ENCODE results near the gene S100A8. TPM values are rescaled to one million over a fixed set of nuclear protein-coding genes. Genes with fewer than 3 reads are reported as not detected.

The S100A8 gene
- total RNA-seq, 3 donors from 2014 or later: 13.1 to 37.4 (median 26.5) TPM

GRCh38 chr1:153379591-153379990, 11.3 kb downstream of the S100A8 start:
- TF ChIP-seq CTCF (IDR thresholded peaks at IDR 0.05) (no peak), POLR2AphosphoS5 (IDR thresholded peaks at IDR 0.05) (no peak), POLR2A (IDR thresholded peaks at IDR 0.05) (no peak)
- DNase-seq (ENCODE audit: low spot score in 2 of 2): no peak
- intact Hi-C loops (cut with DNase I; ENCODE audit: low total_unique reads): no loop called here
- Histone ChIP-seq H3K9me3 (peaks cover 6 to 20% of the 10 kb centered on the region in 2 donors), H3K36me3 (no peaks in the 10 kb centered on the region), H3K27ac (no peak overlapping the region), H3K27me3 (no peaks in the 10 kb centered on the region), H3K4me3 (no peak overlapping the region), H3K4me1 (no peaks in the 10 kb centered on the region)

DNA sequence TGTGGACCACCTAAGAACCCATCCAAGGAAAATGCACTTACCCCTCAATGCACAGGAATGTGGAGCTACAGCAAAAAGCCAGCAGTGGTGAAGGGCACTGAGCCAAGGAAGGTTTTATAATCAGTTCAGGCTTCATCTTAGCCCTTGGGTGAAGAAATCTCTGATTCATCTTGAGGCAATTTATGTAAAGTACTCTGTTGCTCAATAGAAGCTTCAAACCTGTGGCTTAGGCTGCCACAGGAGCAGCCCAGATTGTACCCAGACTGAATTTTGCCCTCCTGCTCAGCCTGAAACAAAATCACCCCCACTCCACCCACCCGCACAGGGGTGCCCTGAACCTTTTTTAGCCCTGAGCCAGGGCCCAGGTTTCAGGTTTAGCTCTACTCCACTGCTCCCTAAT, 15.4 kb downstream of the S100A8 start, which contains the start of gene S100A12:
Gene S100A12 (minus strand): TSS at position 111 of the 400 bp plus-strand sequence. CDS start 1,029 bp downstream, outside the sequence.
- no peak for TF ChIP-seq POLR2A (IDR thresholded peaks at IDR 0.05)
- TF ChIP-seq POLR2AphosphoS5 (IDR thresholded peaks at IDR 0.05): no peak
- TF ChIP-seq CTCF (IDR thresholded peaks at IDR 0.05): no peak
- H3K36me3 ChIP-seq: no peaks in the 10 kb centered on the region
- intact Hi-C loops (cut with DNase I; ENCODE audit: low total_unique reads): no loop called here
- H3K4me1 ChIP-seq: no peaks in the 10 kb centered on the region
- no peaks in the 10 kb centered on the region for H3K27me3 ChIP-seq
- no peak within 1 kb of the TSS for H3K4me3 ChIP-seq
- no peak for DNase-seq (ENCODE audit: low spot score in 2 of 2)
- peaks cover 0 to 2% of the 10 kb centered on the region in 2 donors for H3K9me3 ChIP-seq
- no peak within 1 kb of the TSS for H3K27ac ChIP-seq

- Histone ChIP-seq H3K36me3 (no peaks in the 10 kb centered on the region), H3K27me3 (no peaks in the 10 kb centered on the region), H3K27ac (no peak overlapping the region), H3K9me3 (no peaks in the 10 kb centered on the region), H3K4me3 (no peak overlapping the region), H3K4me1 (no peaks in the 10 kb centered on the region)
- intact Hi-C loops (cut with DNase I; ENCODE audit: low total_unique reads): no loop called here
- DNase-seq (ENCODE audit: low spot score in 2 of 2): no peak
- no peak for TF ChIP-seq POLR2AphosphoS5 (IDR thresholded peaks at IDR 0.05)
- TF ChIP-seq POLR2A (IDR thresholded peaks at IDR 0.05): no peak
- no peak for TF ChIP-seq CTCF (IDR thresholded peaks at IDR 0.05)
Observed at GRCh38 chr1:153374071-153374470, 16.8 kb downstream of the S100A8 start.

DNA sequence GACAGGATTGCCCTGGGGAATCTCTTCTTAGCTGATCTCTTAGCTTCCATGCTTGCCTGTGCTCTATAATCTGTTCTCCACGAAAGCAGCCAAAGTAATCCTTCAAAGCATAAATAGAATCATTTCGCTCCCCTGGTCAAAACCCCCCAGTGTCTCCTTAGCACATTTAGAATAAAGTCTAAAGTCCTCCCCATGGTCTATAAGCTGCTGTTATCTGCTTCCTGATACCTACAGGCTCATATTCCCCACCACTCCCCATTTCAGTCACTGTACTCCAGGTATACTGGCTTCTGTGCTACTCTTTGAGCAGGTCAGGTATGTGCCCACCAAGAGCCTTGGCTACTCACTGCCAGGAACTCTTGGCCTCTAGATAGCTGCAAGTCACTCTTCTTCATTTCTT, 18.3 kb downstream of the S100A8 start:
- Histone ChIP-seq H3K27ac (no peak overlapping the region), H3K27me3 (no peaks in the 10 kb centered on the region), H3K36me3 (no peaks in the 10 kb centered on the region), H3K4me3 (no peak overlapping the region), H3K9me3 (no peaks in the 10 kb centered on the region), H3K4me1 (no peaks in the 10 kb centered on the region)
- no peak for DNase-seq (ENCODE audit: low spot score in 2 of 2)
- intact Hi-C loops (cut with DNase I; ENCODE audit: low total_unique reads): no loop called here
- TF ChIP-seq POLR2A (IDR thresholded peaks at IDR 0.05) (no peak), CTCF (IDR thresholded peaks at IDR 0.05) (no peak), POLR2AphosphoS5 (IDR thresholded peaks at IDR 0.05) (no peak)

GRCh38 chr1:153371231-153371630, 19.6 kb downstream of the S100A8 start:
- Histone ChIP-seq H3K4me1 (no peaks in the 10 kb centered on the region), H3K36me3 (no peaks in the 10 kb centered on the region), H3K27me3 (no peaks in the 10 kb centered on the region), H3K4me3 (no peak overlapping the region), H3K27ac (no peak overlapping the region), H3K9me3 (no peaks in the 10 kb centered on the region)
- intact Hi-C loops (cut with DNase I; ENCODE audit: low total_unique reads): no loop called here
- DNase-seq (ENCODE audit: low spot score in 2 of 2): no peak
- TF ChIP-seq POLR2AphosphoS5 (IDR thresholded peaks at IDR 0.05): no peak
- no peak for TF ChIP-seq POLR2A (IDR thresholded peaks at IDR 0.05)
- TF ChIP-seq CTCF (IDR thresholded peaks at IDR 0.05): no peak
